Tibial nerve (tissue), 3 donors: ENCODE results near the gene RHBDD1.
"Not testable (repeated sequence)": the region's sequence is repeated elsewhere in the genome, so short reads cannot be mapped to it uniquely, and the experiment has no call there.

Experiments
- CTCF ChIP-seq, 5 experiments: fragments of 200-600 bp in 3 of 5; fragments of 450-650 bp in 2 of 5; sonication (generic) in 3 of 5; IDR thresholded peaks; one replicate each; pipeline ENCODE4 v1.5.1; 2016 to 2019; ENCODE audit warnings: antibody characterized with exemption in 5 of 5, mild to moderate bottlenecking in 3 of 5, moderate library complexity in 2 of 5
- POLR2A ChIP-seq, 2 donors: fragments of 450-650 bp; IDR thresholded peaks; one replicate each; pipeline ENCODE4 v1.6.1; 2017; ENCODE audit warnings: antibody characterized with exemption in 2 of 2, mild to moderate bottlenecking in 2 of 2, moderate library complexity in 2 of 2

GRCh38 chr2:226834880-226835279 is 974 bp upstream of the RHBDD1 start:
- TF ChIP-seq CTCF, POLR2A (IDR thresholded peaks at IDR 0.05): not testable (repeated sequence)
